ENCODE data around the gene RIPOR3.
A peak's percentile ranks its signal among the peaks of the same experiment; 100 is the strongest.
"Not testable (repeated sequence)": the region's sequence is repeated elsewhere in the genome, so short reads cannot be mapped to it uniquely, and the experiment has no call there.

RIPOR3 gene

DNA sequence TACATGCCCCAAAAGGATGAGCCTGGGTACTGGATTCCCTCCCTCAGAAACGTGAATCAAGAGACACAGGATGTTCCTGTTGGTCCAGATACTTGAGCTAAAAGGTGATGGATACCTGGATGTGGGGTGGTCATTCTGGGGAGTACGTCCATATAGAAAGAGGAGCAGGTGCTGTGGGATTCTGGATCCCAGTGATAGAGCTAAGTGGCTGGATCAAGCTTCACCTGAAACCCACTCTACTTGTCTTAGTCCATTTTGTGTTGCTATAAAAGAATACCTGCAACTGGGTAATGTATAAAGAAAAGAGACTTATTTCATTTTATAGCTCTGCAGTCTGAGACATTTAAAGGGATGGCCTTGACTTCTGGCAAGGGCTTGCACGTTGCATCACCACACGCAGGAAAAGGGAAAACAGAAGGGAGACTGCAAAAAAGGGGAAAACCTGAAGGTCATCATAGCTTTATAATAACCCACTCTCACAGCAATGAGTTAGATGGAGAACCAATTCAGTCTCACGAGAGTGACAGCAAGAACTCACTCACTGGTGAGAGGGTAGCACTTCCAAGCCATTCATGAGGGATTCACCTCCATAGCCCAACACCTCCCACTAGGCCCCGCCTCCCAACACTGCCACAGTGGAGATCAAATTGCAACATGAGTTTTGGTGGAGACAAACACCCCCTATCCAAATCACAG lies 31.2 kb downstream of the RIPOR3 start:
- DNase-seq (ENCODE audit: low read depth in 4 of 4, low spot score in 1 of 4), result no peak

DNA sequence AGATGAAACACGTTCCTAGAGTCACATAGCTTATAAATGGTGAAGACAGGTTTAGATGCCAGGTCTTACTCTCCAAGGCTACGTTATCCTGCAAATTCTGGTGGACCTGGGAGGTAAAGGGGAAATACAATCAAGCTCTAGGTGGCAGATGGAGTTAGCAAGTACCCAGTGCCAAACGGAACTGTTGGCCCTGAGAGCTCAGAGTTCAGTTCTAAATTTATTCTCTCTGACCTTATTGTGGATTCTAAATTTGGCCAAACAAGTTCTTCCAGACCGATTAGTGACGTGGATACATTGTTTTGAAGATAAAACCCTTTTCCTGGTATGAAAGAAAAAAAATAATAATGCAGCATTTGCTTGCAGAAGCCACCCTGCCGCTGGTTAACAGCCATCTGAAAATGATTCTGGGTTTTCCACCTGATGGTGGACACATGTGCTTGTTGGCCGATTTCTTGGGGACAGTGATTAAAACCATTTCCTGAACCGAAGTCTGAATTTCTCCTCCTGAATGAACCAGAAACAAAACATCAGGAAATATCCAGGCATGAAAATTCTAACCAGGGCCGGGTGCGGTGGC lies 32.5 kb downstream of the RIPOR3 start:
- no peak for DNase-seq (ENCODE audit: low read depth in 4 of 4, low spot score in 1 of 4)

GRCh38 chr20:50655311-50655880 lies 35.9 kb downstream of the RIPOR3 start:
- DNase-seq (ENCODE audit: low read depth in 4 of 4, low spot score in 1 of 4), result no peak

GRCh38 chr20:50654904-50655303 lies 36.4 kb downstream of the RIPOR3 start:
- no peak for DNase-seq (ENCODE audit: low read depth in 4 of 4, low spot score in 1 of 4)

DNA sequence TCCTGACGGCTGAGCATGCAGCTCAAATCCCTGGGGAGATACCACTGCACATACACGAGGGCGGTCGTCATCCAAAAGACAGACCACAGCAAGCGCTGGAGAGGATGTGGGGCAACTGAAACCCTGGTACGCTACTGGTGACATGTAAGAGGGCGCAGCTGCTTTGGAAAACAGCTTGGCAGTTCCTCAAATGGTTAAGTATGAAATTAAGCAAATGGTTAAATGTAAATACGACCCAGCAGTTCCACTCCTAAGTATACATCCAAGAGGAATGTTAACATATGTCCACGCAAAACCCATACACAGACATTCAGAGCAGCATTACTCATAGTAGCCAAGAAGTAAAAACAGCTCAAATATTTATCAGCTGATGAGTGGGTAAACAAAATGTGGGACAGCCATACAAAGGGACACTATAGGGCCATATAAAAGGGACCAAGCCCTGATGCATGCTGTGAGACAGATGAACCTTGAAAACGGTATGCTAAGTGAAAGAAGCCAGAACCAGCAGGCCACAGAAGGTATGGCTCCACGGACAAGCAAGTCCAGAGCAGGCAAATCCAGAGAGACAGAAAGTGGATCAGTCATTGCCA lies 38.5 kb downstream of the RIPOR3 start:
- no peak for DNase-seq (ENCODE audit: low read depth in 4 of 4, low spot score in 1 of 4)

GRCh38 chr20:50651676-50652075 lies 39.7 kb downstream of the RIPOR3 start:
- no peak for DNase-seq (ENCODE audit: low read depth in 4 of 4, low spot score in 1 of 4)

GRCh38 chr20:50649590-50649989 lies 41.8 kb downstream of the RIPOR3 start:
- DNase-seq (ENCODE audit: low read depth in 4 of 4, low spot score in 1 of 4), result no peak

DNA sequence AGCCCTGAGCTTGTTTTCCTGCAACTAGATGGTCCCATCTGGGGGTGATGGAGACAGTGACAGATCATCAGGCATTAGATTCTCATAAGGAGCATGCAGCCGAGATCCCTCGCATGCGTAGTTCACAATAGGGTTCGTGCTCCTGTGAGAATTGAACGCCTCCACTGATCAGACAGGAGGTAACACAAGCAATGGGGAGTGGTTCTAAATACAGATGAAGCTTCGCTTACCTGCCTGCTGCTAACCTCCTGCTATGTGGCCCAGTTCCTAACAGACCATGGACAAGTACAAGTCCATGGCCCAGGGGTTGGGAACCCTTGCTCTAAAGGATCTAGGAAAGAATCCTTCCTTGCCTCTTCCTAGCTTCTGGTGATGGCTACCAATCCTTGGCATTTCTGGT lies 42.7 kb downstream of the RIPOR3 start:
- DNase-seq (ENCODE audit: low read depth in 4 of 4, low spot score in 1 of 4), result no peak

GRCh38 chr20:50646483-50646996 lies 44.8 kb downstream of the RIPOR3 start:
- DNase-seq (ENCODE audit: low read depth in 4 of 4, low spot score in 1 of 4), result no peak

DNA sequence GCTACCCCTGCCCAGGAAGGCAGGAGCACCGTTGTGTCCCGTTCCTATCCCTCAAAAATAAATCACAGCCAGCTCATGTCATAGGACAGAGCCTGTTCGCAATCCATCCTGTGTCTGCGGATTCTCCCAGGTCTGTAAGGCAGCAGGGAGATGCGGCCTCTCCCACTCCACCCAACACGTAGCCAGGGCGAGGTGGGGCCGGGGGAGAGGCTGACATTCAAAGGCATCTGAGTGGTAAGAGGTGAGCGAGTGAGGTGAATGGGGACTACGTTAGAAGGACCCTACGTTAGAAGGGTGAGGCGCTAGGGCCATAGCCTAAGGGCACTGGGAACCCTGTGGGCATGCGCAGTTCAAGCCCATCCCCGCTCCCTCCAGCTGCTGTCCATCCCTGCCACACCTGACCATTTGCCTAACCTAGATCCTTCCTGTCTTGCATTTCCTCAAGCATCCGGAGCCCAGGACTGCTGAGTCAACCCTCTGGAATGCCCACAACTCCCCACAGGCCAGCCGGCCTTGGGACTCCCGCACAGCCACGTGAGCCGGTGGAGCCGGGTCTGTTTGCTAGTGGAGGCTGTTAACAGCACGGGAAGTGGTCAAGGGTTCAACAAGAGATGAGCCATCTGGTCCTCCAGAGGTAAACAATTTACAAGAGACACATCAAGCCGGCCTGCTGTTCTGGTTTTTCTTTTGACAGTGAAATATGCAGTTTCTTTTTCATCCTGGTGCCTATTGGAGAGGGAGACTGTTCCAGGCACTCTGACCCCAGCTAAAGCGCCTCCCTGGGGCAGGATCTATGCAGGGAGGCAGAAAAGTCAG lies 45.9 kb downstream of the RIPOR3 start:
- no peak for DNase-seq (ENCODE audit: low read depth in 4 of 4, low spot score in 1 of 4)

DNA sequence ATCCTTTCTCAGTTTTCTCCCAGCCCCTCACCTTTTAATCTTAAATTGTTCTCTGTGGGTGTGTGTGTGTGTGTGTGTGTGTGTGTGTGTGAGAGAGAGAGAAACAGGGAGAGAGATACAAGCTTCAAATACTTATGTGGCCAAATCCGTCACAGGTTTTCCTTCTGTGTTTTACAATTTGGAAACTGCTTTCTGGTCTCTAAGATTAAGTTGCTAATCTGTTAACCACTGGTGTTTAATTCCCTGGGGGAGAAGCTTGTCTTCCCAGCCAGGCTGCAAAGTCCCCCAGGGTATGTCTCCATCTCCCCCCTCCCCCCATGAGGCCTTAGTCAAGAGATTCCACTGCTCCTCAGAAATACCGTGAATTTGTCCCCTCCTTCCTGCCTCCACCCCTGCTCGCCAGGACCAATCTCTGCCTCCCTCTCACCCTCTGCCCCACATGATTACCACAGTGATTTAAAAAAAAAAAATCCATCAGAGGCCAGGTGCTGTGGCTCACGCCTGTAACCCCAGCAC lies 49.0 kb downstream of the RIPOR3 start:
- no peak for DNase-seq (ENCODE audit: low read depth in 4 of 4, low spot score in 1 of 4)

- not testable (repeated sequence) for DNase-seq (ENCODE audit: low read depth in 4 of 4, low spot score in 1 of 4)
Measured at GRCh38 chr20:50641625-50642287, 49.6 kb downstream of the RIPOR3 start.

DNA sequence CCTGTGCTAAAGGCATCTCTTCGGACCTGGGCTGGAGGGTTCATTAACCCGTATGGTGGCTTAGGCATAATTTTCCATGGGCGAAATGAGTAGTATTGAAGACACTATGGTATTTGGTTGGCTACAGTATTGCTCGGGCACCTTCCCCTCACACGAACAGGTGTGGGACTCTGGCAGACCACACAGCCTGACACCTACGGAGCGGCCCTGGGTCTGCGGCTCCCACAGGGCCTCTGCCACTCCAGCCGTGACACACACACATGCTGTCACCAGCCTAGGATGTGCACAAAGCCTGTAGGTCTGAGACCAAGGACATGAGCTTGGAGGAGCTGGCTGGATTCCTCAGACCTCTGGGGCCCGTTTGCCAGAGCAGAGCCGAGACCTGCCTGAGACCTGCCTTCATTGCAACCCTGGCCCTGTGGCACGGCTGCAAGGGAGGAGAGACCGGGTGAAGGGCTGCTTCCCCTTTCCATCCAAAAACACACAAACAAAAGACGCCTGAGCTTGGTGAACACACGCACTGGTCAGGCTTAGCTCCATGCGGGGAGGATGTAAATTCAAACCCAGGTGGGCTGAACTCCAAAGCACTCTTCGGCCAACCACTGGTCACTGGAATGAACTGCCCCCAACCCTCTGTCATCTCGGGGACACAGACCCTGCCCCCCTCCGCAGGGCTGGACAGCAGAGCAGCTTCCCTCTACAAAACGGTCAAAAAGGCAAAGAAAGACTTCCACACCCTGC lies 51.2 kb downstream of the RIPOR3 start:
- DNase-seq (ENCODE audit: low read depth in 4 of 4, low spot score in 1 of 4), result not testable (repeated sequence)

DNA sequence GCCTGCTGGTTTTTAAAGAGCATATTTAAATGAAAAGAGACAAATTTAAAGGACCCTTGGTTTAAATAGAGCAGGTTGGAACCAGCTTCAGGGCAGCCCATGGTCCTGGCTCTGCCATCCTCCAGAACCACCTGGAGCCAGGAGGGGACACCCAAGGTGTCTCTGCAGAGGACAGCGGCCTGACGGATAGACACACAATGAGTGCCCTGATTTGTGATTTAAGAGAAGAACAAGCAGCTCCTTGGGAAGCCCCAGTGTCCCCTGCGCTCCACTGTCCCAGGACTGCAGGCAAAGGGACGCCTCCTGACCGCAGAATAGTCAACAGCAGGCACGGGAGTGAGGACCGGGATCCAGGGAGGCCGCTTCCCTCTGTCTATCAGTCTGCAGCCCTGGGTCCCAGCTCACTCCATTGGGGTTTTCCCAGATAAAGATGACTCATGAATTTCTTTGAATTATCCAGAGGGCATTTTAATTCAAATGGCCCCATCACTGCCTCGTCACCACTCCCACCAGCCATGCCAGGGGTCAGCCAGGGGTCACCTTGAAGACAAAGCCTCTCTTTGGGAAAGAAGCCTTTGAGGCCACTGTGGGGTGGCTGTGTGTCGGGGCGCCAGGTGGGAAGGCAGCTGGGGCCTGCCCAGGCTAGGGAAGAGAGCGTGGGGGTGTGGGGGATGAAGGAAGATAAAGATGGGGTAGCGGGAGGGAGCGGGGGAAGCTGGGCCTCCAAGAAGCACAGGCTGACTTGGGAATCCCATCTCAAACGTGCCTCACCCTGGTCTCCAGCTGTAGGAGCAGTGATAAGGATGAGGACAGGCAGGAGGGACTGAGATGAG lies 53.1 kb downstream of the RIPOR3 start:
- DNase-seq (ENCODE audit: low read depth in 4 of 4, low spot score in 1 of 4), result not testable (repeated sequence)

GRCh38 chr20:50636601-50637540 lies 54.5 kb downstream of the RIPOR3 start:
- no peak for DNase-seq (ENCODE audit: low read depth in 4 of 4, low spot score in 1 of 4)

GRCh38 chr20:50635676-50636600 lies 55.4 kb downstream of the RIPOR3 start:
- peak; percentile 19 to 42 (median 34) for DNase-seq (ENCODE audit: low read depth in 4 of 4, low spot score in 1 of 4)
